ENCODE data around the gene FGGY.

The FGGY gene

GRCh38 chr1:59367301-59368007, 70.6 kb downstream of the FGGY start:
- DNase-seq (ENCODE audit: low read depth): peak; percentile 93
- no peak overlapping the region for H3K4me3 ChIP-seq (ENCODE audit: low read depth, low read length)

GRCh38 chr1:59368008-59368670, 71.2 kb downstream of the FGGY start:
- DNase-seq (ENCODE audit: low read depth): no peak
- no peak overlapping the region for H3K4me3 ChIP-seq (ENCODE audit: low read depth, low read length)

GRCh38 chr1:59375321-59376220, 78.7 kb downstream of the FGGY start:
- no peak overlapping the region for H3K4me3 ChIP-seq (ENCODE audit: low read depth, low read length)

GRCh38 chr1:59377350-59377904, 80.5 kb downstream of the FGGY start:
- H3K4me3 ChIP-seq (ENCODE audit: low read depth, low read length): no peak overlapping the region
- no peak for DNase-seq (ENCODE audit: low read depth)

More at GRCh38 chr1:59375321-59376220, 78.7 kb downstream of the FGGY start:
- DNase-seq (ENCODE audit: low read depth): peak; percentile 98

GRCh38 chr1:59378621-59379370, 81.9 kb downstream of the FGGY start:
- no peak overlapping the region for H3K4me3 ChIP-seq (ENCODE audit: low read depth, low read length)
- DNase-seq (ENCODE audit: low read depth): no peak

- no peak for DNase-seq (ENCODE audit: low read depth)
- no peak overlapping the region for H3K4me3 ChIP-seq (ENCODE audit: low read depth, low read length)
Measured at GRCh38 chr1:59379371-59379728, 82.5 kb downstream of the FGGY start.

GRCh38 chr1:59383963-59384362, 87.1 kb downstream of the FGGY start:
- no peak for DNase-seq (ENCODE audit: low read depth)
- no peak overlapping the region for H3K4me3 ChIP-seq (ENCODE audit: low read depth, low read length)

GRCh38 chr1:59384443-59384842, 87.5 kb downstream of the FGGY start:
- DNase-seq (ENCODE audit: low read depth): no peak
- no peak overlapping the region for H3K4me3 ChIP-seq (ENCODE audit: low read depth, low read length)

- no peak for DNase-seq (ENCODE audit: low read depth)
- H3K4me3 ChIP-seq (ENCODE audit: low read depth, low read length): no peak overlapping the region
Measured at GRCh38 chr1:59388191-59388590, 91.3 kb downstream of the FGGY start.

GRCh38 chr1:59389847-59390246, 93.0 kb downstream of the FGGY start:
- DNase-seq (ENCODE audit: low read depth): no peak
- no peak overlapping the region for H3K4me3 ChIP-seq (ENCODE audit: low read depth, low read length)

- H3K4me3 ChIP-seq (ENCODE audit: low read depth, low read length): no peak overlapping the region
- no peak for DNase-seq (ENCODE audit: low read depth)
Measured at GRCh38 chr1:59390307-59390706, 93.4 kb downstream of the FGGY start.

GRCh38 chr1:59391212-59392179, 94.6 kb downstream of the FGGY start:
- no peak for DNase-seq (ENCODE audit: low read depth)
- no peak overlapping the region for H3K4me3 ChIP-seq (ENCODE audit: low read depth, low read length)

- peak; percentile 83 for DNase-seq (ENCODE audit: low read depth)
- H3K4me3 ChIP-seq (ENCODE audit: low read depth, low read length): no peak overlapping the region
Measured at GRCh38 chr1:59393211-59394180, 96.6 kb downstream of the FGGY start.

GRCh38 chr1:59394706-59395425, 98.0 kb downstream of the FGGY start:
- no peak overlapping the region for H3K4me3 ChIP-seq (ENCODE audit: low read depth, low read length)
- DNase-seq (ENCODE audit: low read depth): no peak

- DNase-seq (ENCODE audit: low read depth): no peak
- no peak overlapping the region for H3K4me3 ChIP-seq (ENCODE audit: low read depth, low read length)
Measured at GRCh38 chr1:59396387-59396786, 99.5 kb downstream of the FGGY start.

GRCh38 chr1:59397139-59397858, 100.4 kb downstream of the FGGY start:
- H3K4me3 ChIP-seq (ENCODE audit: low read depth, low read length): no peak overlapping the region
- no peak for DNase-seq (ENCODE audit: low read depth)
